Keratinocyte (primary cell): Measurements from ENCODE around the gene ACSS1. TPM values are rescaled to one million over a fixed set of nuclear protein-coding genes. Genes with fewer than 3 reads are reported as not detected.

Experiments used
- DNase-seq: peaks from one replicate; pipeline ENCODE4 v3.0.0-alpha.2; 2011; ENCODE audit warnings: low read depth, missing footprints, low spot score
- FAIRE-seq: peaks from 2 replicates; lab custom pipeline; 2011; peaks lifted over from hg19 to GRCh38; lab: Jason Lieb, UNC
- H2AFZ ChIP-seq: 2 replicates; pipeline ENCODE4 v1.6.0; 2012; ENCODE audit warnings: low read length, control low read depth, inconsistent platforms; ENCODE audit not compliant: control insufficient read depth
- H3K27ac ChIP-seq: 2 replicates; pipeline ENCODE4 v1.5.1; 2011; ENCODE audit warnings: low read length; ENCODE audit not compliant: control insufficient read depth, insufficient read depth
- H3K27me3 ChIP-seq: 3 replicates; pipeline ENCODE4 v1.6.0; 2011; ENCODE audit warnings: low read length; ENCODE audit not compliant: control insufficient read depth, insufficient read depth; ENCODE audit errors: extremely low read depth
- H3K36me3 ChIP-seq, 2 experiments: 2 replicates in 1 of 2; 3 replicates in 1 of 2; pipeline ENCODE4 v1.5.1; 2011; ENCODE audit warnings: low read length in 2 of 2, mild to moderate bottlenecking in 1 of 2; ENCODE audit not compliant: control insufficient read depth in 2 of 2, insufficient read depth in 2 of 2; ENCODE audit errors: extremely low read depth in 1 of 2
- H3K4me1 ChIP-seq: 3 replicates; pipeline ENCODE4 v1.5.1; 2011; ENCODE audit warnings: low read length; ENCODE audit not compliant: control insufficient read depth, insufficient read depth; ENCODE audit errors: extremely low read depth
- H3K4me2 ChIP-seq: 3 replicates; pipeline ENCODE4 v1.6.0; 2011; ENCODE audit warnings: low read depth, low read length; ENCODE audit not compliant: control insufficient read depth, insufficient read depth; ENCODE audit errors: extremely low read depth
- H3K4me3 ChIP-seq, 3 experiments: fragments of 200-600 bp in 1 of 3; sonication (generic) in 1 of 3; 2 replicates in 2 of 3; 3 replicates in 1 of 3; pipeline ENCODE4 v1.5.1; 2011 to 2016; ENCODE audit warnings: low read length in 3 of 3, mild to moderate bottlenecking in 3 of 3, control low read depth in 2 of 3, inconsistent platforms in 1 of 3, low read depth in 1 of 3, mixed read lengths in 1 of 3, mixed run types in 1 of 3, moderate library complexity in 1 of 3; ENCODE audit not compliant: control insufficient read depth in 2 of 3, insufficient read depth in 2 of 3; ENCODE audit errors: extremely low read depth in 1 of 3
- H3K79me2 ChIP-seq: 2 replicates; pipeline ENCODE4 v1.6.0; 2012; ENCODE audit warnings: low read length; ENCODE audit not compliant: control insufficient read depth, insufficient read depth
- H3K9ac ChIP-seq: 3 replicates; pipeline ENCODE4 v1.6.0; 2011; ENCODE audit warnings: low read length; ENCODE audit not compliant: control insufficient read depth, insufficient read depth; ENCODE audit errors: extremely low read depth
- H3K9me1 ChIP-seq: 3 replicates; pipeline ENCODE4 v1.6.0; 2011; ENCODE audit warnings: low read length; ENCODE audit not compliant: control insufficient read depth, insufficient read depth; ENCODE audit errors: extremely low read depth
- H3K9me3 ChIP-seq: 2 replicates; pipeline ENCODE4 v1.5.1; 2012; ENCODE audit warnings: low read depth, low read length; ENCODE audit not compliant: control insufficient read depth
- H4K20me1 ChIP-seq: 3 replicates; pipeline ENCODE4 v1.6.0; 2011; ENCODE audit warnings: low read length; ENCODE audit not compliant: control insufficient read depth, insufficient read depth; ENCODE audit errors: extremely low read depth
- EZH2 ChIP-seq: IDR thresholded peaks from one replicate; pipeline ENCODE4 v1.6.1; 2012; ENCODE audit warnings: inconsistent platforms, mild to moderate bottlenecking, low read length, moderate library complexity
- dilution Hi-C: fragments of 300-500 bp; cut with MboI; formaldehyde crosslinking; loops from one replicate; pipeline ENCODE4 v1.7.0; 2020; ENCODE audit warnings: low sequenced_read_pairs; ENCODE audit not compliant: extremely low pct_ligation_motif_present
- polyA plus RNA-seq, 5 experiments: library from polyadenylated mRNA; depleted of rRNA in 3 of 5; stranded (reverse) in 3 of 5; stranded (forward) in 1 of 5; unstranded in 1 of 5; fragments of >200 nt; gene quantifications; 1 replicate in 1 of 5; 2 replicates in 3 of 5; 3 replicates in 1 of 5; pipeline versions ENCODE4 v1.2.1 to v1.2.3, GENCODE V29; 2011 to 2012; ENCODE audit warnings: missing spikeins in 2 of 5, low read depth in 1 of 5, low replicate concordance in 1 of 5
- TF ChIP-seq, protein P1 (sequence below), 3 experiments: IDR thresholded peaks in 1 of 3; conservative IDR thresholded peaks in 1 of 3; optimal IDR thresholded peaks in 1 of 3; 2 replicates in 2 of 3; 3 replicates in 1 of 3; pipeline versions ENCODE3 to v1.5.1; 2011; ENCODE audit warnings: low read length in 3 of 3, mild to moderate bottlenecking in 3 of 3, moderate library complexity in 2 of 3, control low read depth in 1 of 3, inconsistent platforms in 1 of 3; ENCODE audit not compliant: insufficient read depth in 2 of 3; ENCODE audit errors: extremely low read depth in 1 of 3

Gene ACSS1
- polyA plus RNA-seq, 1 donor (not counting 4 experiments of a cell fraction or from before 2014, with no cell fraction given): 1.5 TPM

GRCh38 chr20:25088267-25088666 is 30.3 kb upstream of the ACSS1 start:
- H3K36me3 ChIP-seq: no peaks in the 10 kb centered on the region
- H3K4me1 ChIP-seq: no peaks in the 10 kb centered on the region
- H3K27ac ChIP-seq: no peak overlapping the region
- no peaks in the 10 kb centered on the region for H3K9me3 ChIP-seq
- DNase-seq (no peak), FAIRE-seq (no peak)
- no peaks in the 10 kb centered on the region for H3K9me1 ChIP-seq
- H4K20me1 ChIP-seq: no peaks in the 10 kb centered on the region
- H3K27me3 ChIP-seq: peaks cover 52% of the 10 kb centered on the region
- H3K4me2 ChIP-seq: no peak overlapping the region
- no peaks in the 10 kb centered on the region for H3K79me2 ChIP-seq
- no peak overlapping the region for H2AFZ ChIP-seq
- TF ChIP-seq, protein P1, sequence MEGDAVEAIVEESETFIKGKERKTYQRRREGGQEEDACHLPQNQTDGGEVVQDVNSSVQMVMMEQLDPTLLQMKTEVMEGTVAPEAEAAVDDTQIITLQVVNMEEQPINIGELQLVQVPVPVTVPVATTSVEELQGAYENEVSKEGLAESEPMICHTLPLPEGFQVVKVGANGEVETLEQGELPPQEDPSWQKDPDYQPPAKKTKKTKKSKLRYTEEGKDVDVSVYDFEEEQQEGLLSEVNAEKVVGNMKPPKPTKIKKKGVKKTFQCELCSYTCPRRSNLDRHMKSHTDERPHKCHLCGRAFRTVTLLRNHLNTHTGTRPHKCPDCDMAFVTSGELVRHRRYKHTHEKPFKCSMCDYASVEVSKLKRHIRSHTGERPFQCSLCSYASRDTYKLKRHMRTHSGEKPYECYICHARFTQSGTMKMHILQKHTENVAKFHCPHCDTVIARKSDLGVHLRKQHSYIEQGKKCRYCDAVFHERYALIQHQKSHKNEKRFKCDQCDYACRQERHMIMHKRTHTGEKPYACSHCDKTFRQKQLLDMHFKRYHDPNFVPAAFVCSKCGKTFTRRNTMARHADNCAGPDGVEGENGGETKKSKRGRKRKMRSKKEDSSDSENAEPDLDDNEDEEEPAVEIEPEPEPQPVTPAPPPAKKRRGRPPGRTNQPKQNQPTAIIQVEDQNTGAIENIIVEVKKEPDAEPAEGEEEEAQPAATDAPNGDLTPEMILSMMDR (optimal IDR thresholded peaks at IDR 0.05 in 1 of 3, IDR thresholded peaks at IDR 0.05 in 1 of 3, conservative IDR thresholded peaks at IDR 0.05 in 1 of 3; ENCODE audit: extremely low read depth in 1 of 3, insufficient read depth in 2 of 3, low read length in 3 of 3): no peak
- no peak for TF ChIP-seq EZH2
- H3K9ac ChIP-seq: no peak overlapping the region
- H3K4me3 ChIP-seq: no peak overlapping the region
- dilution Hi-C loops: no loop called here

- no peak for FAIRE-seq
- dilution Hi-C loops: no loop called here
These were observed 29.4 kb upstream of the ACSS1 start for GRCh38 chr20:25087186-25087929.

More at GRCh38 chr20:25087186-25087929, 29.4 kb upstream of the ACSS1 start:
- Histone ChIP-seq H3K27ac (no peak overlapping the region), H3K36me3 (no peaks in the 10 kb centered on the region), H3K79me2 (no peaks in the 10 kb centered on the region), H3K4me2 (no peak overlapping the region), H3K27me3 (peaks cover 61% of the 10 kb centered on the region), H2AFZ (no peak overlapping the region), H3K9ac (no peak overlapping the region), H3K4me1 (no peaks in the 10 kb centered on the region), H3K9me3 (no peaks in the 10 kb centered on the region), H4K20me1 (no peaks in the 10 kb centered on the region), H3K4me3 (no peak overlapping the region), H3K9me1 (no peaks in the 10 kb centered on the region)
- TF ChIP-seq, protein P1 (optimal IDR thresholded peaks at IDR 0.05 in 1 of 3, IDR thresholded peaks at IDR 0.05 in 1 of 3, conservative IDR thresholded peaks at IDR 0.05 in 1 of 3; ENCODE audit: extremely low read depth in 1 of 3, insufficient read depth in 2 of 3, low read length in 3 of 3): no peak
- no peak for TF ChIP-seq EZH2
- no peak for DNase-seq
